HG03342 (cell line): ENCODE results near the gene OIP5.
"Not testable (repeated sequence)": the region's sequence is repeated elsewhere in the genome, so short reads cannot be mapped to it uniquely, and the experiment has no call there.

Source experiments
- ATAC-seq: cut with Tn5 transposase; IDR thresholded peaks from one replicate; pipeline ENCODE4 v1.9.1; 2021; ENCODE audit warnings: mild to moderate bottlenecking, moderate library complexity; ENCODE audit not compliant: unreplicated experiment

The OIP5 gene

GRCh38 chr15:41260924-41261323 is 71.5 kb downstream of the OIP5 start:
- ATAC-seq = not testable (repeated sequence)

GRCh38 chr15:41259546-41260189 is 72.7 kb downstream of the OIP5 start:
- ATAC-seq = no peak
